Brain microvascular endothelial cell (primary cell): ENCODE data around the gene CDKL1.

Source experiments
- DNase-seq: peaks from one replicate; pipeline ENCODE4 v3.0.0-alpha.2; 2020
- H3K27ac ChIP-seq: fragments of 250-450 bp; sonication (Bioruptor Pico); 2 replicates; pipeline ENCODE4 v1.5.1; 2020; ENCODE audit warnings: mild to moderate bottlenecking, moderate library complexity
- H3K27me3 ChIP-seq: fragments of 250-450 bp; sonication (Bioruptor Pico); replicated peaks from 2 replicates; pipeline ENCODE4 v1.5.1; 2020; ENCODE audit warnings: mild to moderate bottlenecking
- H3K36me3 ChIP-seq: fragments of 250-450 bp; sonication (Bioruptor Pico); replicated peaks from 2 replicates; pipeline ENCODE4 v1.5.1; 2020; ENCODE audit warnings: mild to moderate bottlenecking
- H3K4me3 ChIP-seq: 2 replicates; pipeline ENCODE4 v1.5.1; 2011; ENCODE audit warnings: low read depth, mild to moderate bottlenecking, control low read depth, low read length, moderate library complexity
- CTCF ChIP-seq: IDR thresholded peaks from 2 replicates; pipeline ENCODE4 v1.5.1; 2011; ENCODE audit warnings: low read depth, mild to moderate bottlenecking, moderate library complexity, low read length, control low read depth, inconsistent platforms; ENCODE audit errors: missing control alignments
- in situ Hi-C: cut with HindIII; loops from 2 replicates; pipeline ENCODE4 v1.10.0; 2017; ENCODE audit warnings: low sequenced_read_pairs, low pct_ligation_motif_present

Gene CDKL1

GRCh38 chr14:50396631-50397389 is at the start of gene CDKL1:
Gene CDKL1 (minus strand): TSS chr14:50396881. CDS start chr14:50395868, 1,013 bp downstream.
- no peak for TF ChIP-seq CTCF
- peak; percentile 43 for DNase-seq
- Histone ChIP-seq H3K27ac (peak within 1 kb of the TSS; percentile 73), H3K36me3 (no peaks in the 10 kb centered on the region), H3K4me3 (peak within 1 kb of the TSS; percentile 71), H3K27me3 (no peaks in the 10 kb centered on the region)
- in situ Hi-C loops = no loop called here

- Histone ChIP-seq H3K27ac (no peak overlapping the region), H3K27me3 (no peaks in the 10 kb centered on the region), H3K4me3 (no peak overlapping the region), H3K36me3 (peaks cover 22% of the 10 kb centered on the region)
- in situ Hi-C loops = no loop called here
- no peak for TF ChIP-seq CTCF
- DNase-seq = no peak
Observed at GRCh38 chr14:50434528-50434927, 37.8 kb upstream of the CDKL1 start.

GRCh38 chr14:50432131-50432530 is 35.5 kb upstream of the CDKL1 start:
- no peak overlapping the region for H3K27ac ChIP-seq
- TF ChIP-seq CTCF = no peak
- peaks cover 19% of the 10 kb centered on the region for H3K36me3 ChIP-seq
- in situ Hi-C loops = no loop called here
- H3K27me3 ChIP-seq = no peaks in the 10 kb centered on the region
- no peak overlapping the region for H3K4me3 ChIP-seq
- no peak for DNase-seq

- H3K4me3 ChIP-seq = no peak overlapping the region
- TF ChIP-seq CTCF = no peak
- peak overlapping the region; percentile 51 for H3K27ac ChIP-seq
- peak; percentile 59 for DNase-seq
- H3K27me3 ChIP-seq = no peaks in the 10 kb centered on the region
- in situ Hi-C loops = no loop called here
- H3K36me3 ChIP-seq = peaks cover 32% of the 10 kb centered on the region
Observed at GRCh38 chr14:50425816-50426215, 29.1 kb upstream of the CDKL1 start.

GRCh38 chr14:50425105-50425504 is 28.4 kb upstream of the CDKL1 start:
- H3K4me3 ChIP-seq = no peak overlapping the region
- H3K27ac ChIP-seq = no peak overlapping the region
- TF ChIP-seq CTCF = no peak
- DNase-seq = no peak
- in situ Hi-C loops = no loop called here
- H3K36me3 ChIP-seq = peaks cover 37% of the 10 kb centered on the region
- no peaks in the 10 kb centered on the region for H3K27me3 ChIP-seq

- TF ChIP-seq CTCF = no peak
- H3K36me3 ChIP-seq = peaks cover 44% of the 10 kb centered on the region
- in situ Hi-C loops = no loop called here
- no peaks in the 10 kb centered on the region for H3K27me3 ChIP-seq
- DNase-seq = no peak
- no peak overlapping the region for H3K4me3 ChIP-seq
- no peak overlapping the region for H3K27ac ChIP-seq
Observed at GRCh38 chr14:50423529-50423928, 26.8 kb upstream of the CDKL1 start.
